WERI-Rb-1 (cell line): Measurements from ENCODE around the gene RPL19.

Experiments
- DNase-seq: peaks from one replicate; pipeline ENCODE4 v3.0.0-alpha.2; 2020
- H3K27ac ChIP-seq: fragments of 250-450 bp; sonication (Bioruptor Pico); 2 replicates; pipeline ENCODE4 v1.5.1; 2020; ENCODE audit warnings: mild to moderate bottlenecking, moderate library complexity
- H3K27me3 ChIP-seq: fragments of 250-450 bp; sonication (Bioruptor Pico); 2 replicates; pipeline ENCODE4 v1.5.1; 2021; ENCODE audit warnings: mild to moderate bottlenecking, low read depth, moderate library complexity; ENCODE audit not compliant: insufficient read depth, severe bottlenecking
- H3K36me3 ChIP-seq: fragments of 250-450 bp; sonication (Bioruptor Pico); 2 replicates; pipeline ENCODE4 v1.5.1; 2020; ENCODE audit warnings: mild to moderate bottlenecking, moderate library complexity
- H3K4me3 ChIP-seq: 2 replicates; pipeline ENCODE4 v1.5.1; 2011; ENCODE audit warnings: low read depth, mild to moderate bottlenecking, control low read depth, low read length
- H3K9me3 ChIP-seq: fragments of 250-450 bp; sonication (Bioruptor Pico); 2 replicates; pipeline ENCODE4 v1.5.1; 2021; ENCODE audit warnings: mild to moderate bottlenecking, moderate library complexity; ENCODE audit not compliant: severe bottlenecking
- TF ChIP-seq, protein P1 (sequence below): IDR thresholded peaks from 2 replicates; pipeline ENCODE4 v1.5.1; 2011; ENCODE audit warnings: low read depth, mild to moderate bottlenecking, control low read depth, inconsistent platforms, low read length

Gene RPL19

DNA sequence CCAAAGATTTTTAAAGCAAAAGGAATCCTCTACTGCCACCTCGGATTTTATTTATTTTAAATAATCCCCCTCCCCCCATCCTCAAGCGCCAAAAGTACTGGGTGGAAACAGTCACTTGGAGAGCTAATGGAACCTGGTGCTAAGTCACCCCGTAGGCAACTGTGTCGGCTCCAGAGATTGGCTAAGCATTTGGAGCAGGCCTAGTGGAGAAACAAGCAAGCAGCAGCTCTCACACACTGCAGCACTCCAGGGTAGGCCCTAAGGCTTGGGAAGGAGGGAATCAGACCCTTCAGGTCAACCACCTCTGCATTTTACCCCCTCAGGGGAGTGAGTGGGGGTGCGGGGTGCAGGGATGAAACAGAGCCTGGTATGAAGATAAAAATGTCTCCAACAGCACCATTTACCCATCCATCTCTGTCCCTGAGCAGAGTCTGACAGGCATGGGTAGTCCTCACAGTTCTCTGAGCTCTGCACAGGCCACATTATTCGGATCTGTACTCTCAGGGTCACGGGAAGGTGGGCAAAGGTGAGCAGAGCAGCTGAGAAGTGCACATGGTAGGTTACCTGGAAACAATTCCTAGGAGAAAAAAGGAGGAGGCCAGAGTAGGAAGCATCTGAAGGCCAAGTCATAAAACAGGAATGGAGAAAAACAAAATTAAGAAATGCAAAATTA, 52.8 kb downstream of the RPL19 start:
- TF ChIP-seq, protein P1, sequence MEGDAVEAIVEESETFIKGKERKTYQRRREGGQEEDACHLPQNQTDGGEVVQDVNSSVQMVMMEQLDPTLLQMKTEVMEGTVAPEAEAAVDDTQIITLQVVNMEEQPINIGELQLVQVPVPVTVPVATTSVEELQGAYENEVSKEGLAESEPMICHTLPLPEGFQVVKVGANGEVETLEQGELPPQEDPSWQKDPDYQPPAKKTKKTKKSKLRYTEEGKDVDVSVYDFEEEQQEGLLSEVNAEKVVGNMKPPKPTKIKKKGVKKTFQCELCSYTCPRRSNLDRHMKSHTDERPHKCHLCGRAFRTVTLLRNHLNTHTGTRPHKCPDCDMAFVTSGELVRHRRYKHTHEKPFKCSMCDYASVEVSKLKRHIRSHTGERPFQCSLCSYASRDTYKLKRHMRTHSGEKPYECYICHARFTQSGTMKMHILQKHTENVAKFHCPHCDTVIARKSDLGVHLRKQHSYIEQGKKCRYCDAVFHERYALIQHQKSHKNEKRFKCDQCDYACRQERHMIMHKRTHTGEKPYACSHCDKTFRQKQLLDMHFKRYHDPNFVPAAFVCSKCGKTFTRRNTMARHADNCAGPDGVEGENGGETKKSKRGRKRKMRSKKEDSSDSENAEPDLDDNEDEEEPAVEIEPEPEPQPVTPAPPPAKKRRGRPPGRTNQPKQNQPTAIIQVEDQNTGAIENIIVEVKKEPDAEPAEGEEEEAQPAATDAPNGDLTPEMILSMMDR: no peak
- DNase-seq: no peak
- H3K27me3 ChIP-seq: no peaks in the 10 kb centered on the region
- no peaks in the 10 kb centered on the region; the same call in none of the 2 replicates for H3K36me3 ChIP-seq
- no peak overlapping the region for H3K4me3 ChIP-seq
- H3K27ac ChIP-seq: no peak overlapping the region
- H3K9me3 ChIP-seq: no peaks in the 10 kb centered on the region
